K562 (cell line): ENCODE data around the gene SATB2. TPM values are rescaled to one million over a fixed set of nuclear protein-coding genes. Genes with fewer than 3 reads are reported as not detected.
A peak's percentile ranks its signal among the peaks of the same experiment; 100 is the strongest.

Source experiments
- GATAD2B ChIP-seq: fragments of 450-650 bp; IDR thresholded peaks from 2 replicates; pipeline ENCODE4 v1.6.1; 2017; ENCODE audit warnings: mild to moderate bottlenecking, borderline replicate concordance
- HDAC3 ChIP-seq: fragments of 450-650 bp; IDR thresholded peaks from 2 replicates; pipeline ENCODE4 v1.6.1; 2018; ENCODE audit warnings: borderline replicate concordance, mild to moderate bottlenecking, moderate library complexity; ENCODE audit not compliant: partially characterized antibody
- MAFF ChIP-seq: IDR thresholded peaks from 2 replicates; pipeline ENCODE4 v1.6.1; 2012; ENCODE audit warnings: low read length, improper control_type of control experiment
- MYC ChIP-seq, 2 experiments: fragments of 250-450 bp in 1 of 2; sonication (Bioruptor Pico) in 1 of 2; IDR thresholded peaks; 2 replicates each; pipeline versions ENCODE4 v1.5.1 to v1.6.1; 2012 to 2021; ENCODE audit warnings: low read depth in 2 of 2, borderline replicate concordance in 1 of 2, improper control_type of control experiment in 1 of 2, low read length in 1 of 2, mild to moderate bottlenecking in 1 of 2, moderate library complexity in 1 of 2
- PTBP1 ChIP-seq: fragments of 200-400 bp; formaldehyde crosslinking; IDR thresholded peaks from 2 replicates; pipeline ENCODE4 v1.6.1; 2017; ENCODE audit warnings: low read depth, low read length
- PTRF ChIP-seq: fragments of 450-650 bp; IDR thresholded peaks from 2 replicates; pipeline ENCODE4 v1.6.1; 2016; ENCODE audit warnings: mild to moderate bottlenecking, missing genetic modification characterization, missing compliant biosample characterization
- RBM17 ChIP-seq: fragments of 200-400 bp; formaldehyde crosslinking; IDR thresholded peaks from 2 replicates; pipeline ENCODE4 v1.6.1; 2017; ENCODE audit warnings: low read depth, mild to moderate bottlenecking, low read length, borderline replicate concordance
- SRSF7 ChIP-seq: fragments of 200-400 bp; formaldehyde crosslinking; optimal IDR thresholded peaks from 2 replicates; pipeline ENCODE3; 2017; ENCODE audit warnings: mild to moderate bottlenecking, low read depth, low read length
- TAF9B ChIP-seq: fragments of 450-650 bp; IDR thresholded peaks from 2 replicates; pipeline ENCODE4 v1.6.1; 2018; ENCODE audit warnings: mild to moderate bottlenecking; ENCODE audit not compliant: partially characterized antibody
- ZNF347 ChIP-seq: fragments of 450-650 bp; formaldehyde crosslinking; IDR thresholded peaks from 2 replicates; pipeline ENCODE4 v1.4.0; 2020; ENCODE audit warnings: low read depth, mild to moderate bottlenecking, moderate library complexity
- ZNF511 ChIP-seq: sonication (generic); formaldehyde crosslinking; IDR thresholded peaks from 2 replicates; pipeline ENCODE4 v1.8.0; 2022; ENCODE audit warnings: mild to moderate bottlenecking, missing genetic modification reagents
- ZNF695 ChIP-seq: fragments of 450-650 bp; formaldehyde crosslinking; IDR thresholded peaks from 2 replicates; pipeline ENCODE4 v1.4.0; 2020; ENCODE audit warnings: mild to moderate bottlenecking, moderate library complexity
- polyA plus RNA-seq, 8 experiments: library from polyadenylated mRNA; depleted of rRNA in 4 of 8; stranded (reverse) in 5 of 8; unstranded in 3 of 8; fragments of >200 nt; fragmentation: Nextera tagmentation in 2 of 8; fragmentation: Illumina TruSeq in 1 of 8; extraction: Ambion mirVana in 2 of 8; extraction: Trizol in 1 of 8; gene quantifications; 2 replicates each; pipeline versions ENCODE4 v1.2.1 to v1.2.3, GENCODE V29; 2011 to 2014; ENCODE audit warnings: inconsistent platforms in 1 of 8, missing spikeins in 1 of 8
- total RNA-seq, 7 experiments: library from RNA; depleted of rRNA in 6 of 7; stranded (reverse); fragments of >200 nt in 6 of 7; fragmentation: Illumina TruSeq in 2 of 7; extraction: Trizol in 2 of 7; gene quantifications; 2 replicates each; pipeline versions ENCODE4 v1.2.1 to v1.2.3, GENCODE V29; 2011 to 2021; ENCODE audit warnings: low replicate concordance in 1 of 7
- TF ChIP-seq, protein P1 (sequence below): sonication (generic); formaldehyde crosslinking; IDR thresholded peaks from 2 replicates; pipeline ENCODE4 v1.8.0; 2023; ENCODE audit warnings: mild to moderate bottlenecking, missing genetic modification reagents
- TF ChIP-seq, protein P2 (sequence below): fragments of 250-450 bp; sonication (Bioruptor Pico); IDR thresholded peaks from 2 replicates; pipeline ENCODE4 v1.8.0; 2021; ENCODE audit warnings: mild to moderate bottlenecking, moderate library complexity
- TF ChIP-seq, protein P3 (sequence below): fragments of 250-450 bp; sonication (Bioruptor Pico); IDR thresholded peaks from 2 replicates; pipeline ENCODE4 v1.8.0; 2022; ENCODE audit warnings: inconsistent platforms, mild to moderate bottlenecking, moderate library complexity, borderline replicate concordance
- TF ChIP-seq, protein P4 (sequence below): fragments of 250-450 bp; sonication (Bioruptor Pico); IDR thresholded peaks from 2 replicates; pipeline ENCODE4 v1.4.0; 2020; ENCODE audit warnings: mild to moderate bottlenecking, moderate library complexity, borderline replicate concordance

The SATB2 gene
- total and polyA plus RNA-seq, 9 of the 15 experiments (the other 6 are each of a cell fraction or from before 2014, with no cell fraction given), result 4.5 to 34.0 (median 15.1) TPM

DNA sequence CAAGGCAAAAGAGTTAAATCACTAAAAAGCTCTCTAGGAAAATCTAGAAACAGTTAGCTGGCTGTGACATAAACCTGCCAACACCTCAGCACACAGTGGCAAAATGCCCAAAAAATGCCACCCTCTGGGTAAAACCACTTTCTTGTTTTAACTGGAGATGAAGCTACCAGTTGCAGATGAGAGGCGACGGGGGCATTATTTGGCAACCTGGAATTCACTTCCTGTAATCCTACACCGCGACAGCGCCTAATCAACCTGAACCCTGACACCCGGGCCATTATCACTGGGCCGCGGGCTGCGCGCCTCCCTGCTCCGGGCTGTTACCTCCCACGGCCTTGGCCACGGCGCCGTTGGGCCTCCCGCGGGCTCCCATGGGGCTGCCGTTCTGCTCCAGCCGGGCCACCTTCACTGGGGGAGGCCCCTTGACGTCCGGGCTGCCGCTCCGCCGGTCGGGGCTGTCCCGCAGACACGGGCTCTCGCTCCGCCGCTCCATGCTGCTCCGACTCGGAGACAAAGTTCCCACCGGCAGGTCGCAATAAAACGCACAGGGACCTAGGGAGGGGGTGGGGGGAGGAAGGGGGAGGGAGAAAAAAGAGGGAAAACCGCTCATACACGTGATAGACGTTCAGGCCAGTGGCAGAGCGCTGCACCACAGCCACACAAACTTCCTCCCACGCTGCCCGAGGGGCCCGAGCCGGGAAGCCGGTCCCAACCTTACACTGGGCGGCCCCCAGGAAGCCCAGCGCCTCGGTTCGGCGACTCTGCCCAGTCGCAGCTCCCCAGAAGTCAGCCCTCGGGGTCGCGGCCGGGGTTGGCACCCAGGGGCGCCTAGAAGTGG, 2.0 kb downstream of the SATB2 start (continued):
- peak; percentile 55 for TF ChIP-seq MYC (IDR thresholded peaks at IDR 0.05; ENCODE audit: low read depth, low read length)
- TF ChIP-seq MYC (CRISPR knock-in tag; IDR thresholded peaks at IDR 0.05; ENCODE audit: borderline replicate concordance, low read depth), result no peak
- TF ChIP-seq, protein P1, sequence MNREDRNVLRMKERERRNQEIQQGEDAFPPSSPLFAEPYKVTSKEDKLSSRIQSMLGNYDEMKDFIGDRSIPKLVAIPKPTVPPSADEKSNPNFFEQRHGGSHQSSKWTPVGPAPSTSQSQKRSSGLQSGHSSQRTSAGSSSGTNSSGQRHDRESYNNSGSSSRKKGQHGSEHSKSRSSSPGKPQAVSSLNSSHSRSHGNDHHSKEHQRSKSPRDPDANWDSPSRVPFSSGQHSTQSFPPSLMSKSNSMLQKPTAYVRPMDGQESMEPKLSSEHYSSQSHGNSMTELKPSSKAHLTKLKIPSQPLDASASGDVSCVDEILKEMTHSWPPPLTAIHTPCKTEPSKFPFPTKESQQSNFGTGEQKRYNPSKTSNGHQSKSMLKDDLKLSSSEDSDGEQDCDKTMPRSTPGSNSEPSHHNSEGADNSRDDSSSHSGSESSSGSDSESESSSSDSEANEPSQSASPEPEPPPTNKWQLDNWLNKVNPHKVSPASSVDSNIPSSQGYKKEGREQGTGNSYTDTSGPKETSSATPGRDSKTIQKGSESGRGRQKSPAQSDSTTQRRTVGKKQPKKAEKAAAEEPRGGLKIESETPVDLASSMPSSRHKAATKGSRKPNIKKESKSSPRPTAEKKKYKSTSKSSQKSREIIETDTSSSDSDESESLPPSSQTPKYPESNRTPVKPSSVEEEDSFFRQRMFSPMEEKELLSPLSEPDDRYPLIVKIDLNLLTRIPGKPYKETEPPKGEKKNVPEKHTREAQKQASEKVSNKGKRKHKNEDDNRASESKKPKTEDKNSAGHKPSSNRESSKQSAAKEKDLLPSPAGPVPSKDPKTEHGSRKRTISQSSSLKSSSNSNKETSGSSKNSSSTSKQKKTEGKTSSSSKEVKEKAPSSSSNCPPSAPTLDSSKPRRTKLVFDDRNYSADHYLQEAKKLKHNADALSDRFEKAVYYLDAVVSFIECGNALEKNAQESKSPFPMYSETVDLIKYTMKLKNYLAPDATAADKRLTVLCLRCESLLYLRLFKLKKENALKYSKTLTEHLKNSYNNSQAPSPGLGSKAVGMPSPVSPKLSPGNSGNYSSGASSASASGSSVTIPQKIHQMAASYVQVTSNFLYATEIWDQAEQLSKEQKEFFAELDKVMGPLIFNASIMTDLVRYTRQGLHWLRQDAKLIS, result peak; percentile 73; the same call in 1 of the 2 replicates
- TF ChIP-seq, protein P2, sequence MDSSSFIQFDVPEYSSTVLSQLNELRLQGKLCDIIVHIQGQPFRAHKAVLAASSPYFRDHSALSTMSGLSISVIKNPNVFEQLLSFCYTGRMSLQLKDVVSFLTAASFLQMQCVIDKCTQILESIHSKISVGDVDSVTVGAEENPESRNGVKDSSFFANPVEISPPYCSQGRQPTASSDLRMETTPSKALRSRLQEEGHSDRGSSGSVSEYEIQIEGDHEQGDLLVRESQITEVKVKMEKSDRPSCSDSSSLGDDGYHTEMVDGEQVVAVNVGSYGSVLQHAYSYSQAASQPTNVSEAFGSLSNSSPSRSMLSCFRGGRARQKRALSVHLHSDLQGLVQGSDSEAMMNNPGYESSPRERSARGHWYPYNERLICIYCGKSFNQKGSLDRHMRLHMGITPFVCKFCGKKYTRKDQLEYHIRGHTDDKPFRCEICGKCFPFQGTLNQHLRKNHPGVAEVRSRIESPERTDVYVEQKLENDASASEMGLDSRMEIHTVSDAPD (CRISPR knock-in tag), result no peak
- TF ChIP-seq, protein P3, sequence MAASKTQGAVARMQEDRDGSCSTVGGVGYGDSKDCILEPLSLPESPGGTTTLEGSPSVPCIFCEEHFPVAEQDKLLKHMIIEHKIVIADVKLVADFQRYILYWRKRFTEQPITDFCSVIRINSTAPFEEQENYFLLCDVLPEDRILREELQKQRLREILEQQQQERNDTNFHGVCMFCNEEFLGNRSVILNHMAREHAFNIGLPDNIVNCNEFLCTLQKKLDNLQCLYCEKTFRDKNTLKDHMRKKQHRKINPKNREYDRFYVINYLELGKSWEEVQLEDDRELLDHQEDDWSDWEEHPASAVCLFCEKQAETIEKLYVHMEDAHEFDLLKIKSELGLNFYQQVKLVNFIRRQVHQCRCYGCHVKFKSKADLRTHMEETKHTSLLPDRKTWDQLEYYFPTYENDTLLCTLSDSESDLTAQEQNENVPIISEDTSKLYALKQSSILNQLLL (CRISPR knock-in tag), result no peak
- TF ChIP-seq PTRF (tag), result no peak
- TF ChIP-seq GATAD2B, result peak; percentile 71; the same call in 1 of the 2 replicates
- no peak for TF ChIP-seq ZNF695
- no peak for TF ChIP-seq ZNF347
- TF ChIP-seq PTBP1, result no peak
- TF ChIP-seq HDAC3, result no peak
- peak; percentile 40 for TF ChIP-seq TAF9B
- TF ChIP-seq ZNF511 (CRISPR knock-in tag), result no peak; the same call in 1 of the 2 replicates
- TF ChIP-seq RBM17, result no peak
- TF ChIP-seq SRSF7, result no peak
- TF ChIP-seq MAFF, result no peak
- TF ChIP-seq, protein P4, sequence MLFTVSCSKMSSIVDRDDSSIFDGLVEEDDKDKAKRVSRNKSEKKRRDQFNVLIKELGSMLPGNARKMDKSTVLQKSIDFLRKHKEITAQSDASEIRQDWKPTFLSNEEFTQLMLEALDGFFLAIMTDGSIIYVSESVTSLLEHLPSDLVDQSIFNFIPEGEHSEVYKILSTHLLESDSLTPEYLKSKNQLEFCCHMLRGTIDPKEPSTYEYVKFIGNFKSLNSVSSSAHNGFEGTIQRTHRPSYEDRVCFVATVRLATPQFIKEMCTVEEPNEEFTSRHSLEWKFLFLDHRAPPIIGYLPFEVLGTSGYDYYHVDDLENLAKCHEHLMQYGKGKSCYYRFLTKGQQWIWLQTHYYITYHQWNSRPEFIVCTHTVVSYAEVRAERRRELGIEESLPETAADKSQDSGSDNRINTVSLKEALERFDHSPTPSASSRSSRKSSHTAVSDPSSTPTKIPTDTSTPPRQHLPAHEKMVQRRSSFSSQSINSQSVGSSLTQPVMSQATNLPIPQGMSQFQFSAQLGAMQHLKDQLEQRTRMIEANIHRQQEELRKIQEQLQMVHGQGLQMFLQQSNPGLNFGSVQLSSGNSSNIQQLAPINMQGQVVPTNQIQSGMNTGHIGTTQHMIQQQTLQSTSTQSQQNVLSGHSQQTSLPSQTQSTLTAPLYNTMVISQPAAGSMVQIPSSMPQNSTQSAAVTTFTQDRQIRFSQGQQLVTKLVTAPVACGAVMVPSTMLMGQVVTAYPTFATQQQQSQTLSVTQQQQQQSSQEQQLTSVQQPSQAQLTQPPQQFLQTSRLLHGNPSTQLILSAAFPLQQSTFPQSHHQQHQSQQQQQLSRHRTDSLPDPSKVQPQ, result no peak
